ENCODE data around the gene CCDC182.

CCDC182 gene

GRCh38 chr17:57756951-57757350 lies 11.9 kb upstream of the CCDC182 start:
- no peak for DNase-seq (ENCODE audit: low read depth in 2 of 2)

GRCh38 chr17:57755480-57756070 lies 10.5 kb upstream of the CCDC182 start:
- no peak for DNase-seq (ENCODE audit: low read depth in 2 of 2)

- DNase-seq (ENCODE audit: low read depth in 2 of 2) = no peak
Measured at GRCh38 chr17:57752031-57752905, 7.2 kb upstream of the CCDC182 start.

- no peak for DNase-seq (ENCODE audit: low read depth in 2 of 2)
Measured at GRCh38 chr17:57751348-57751971, 6.4 kb upstream of the CCDC182 start.

- DNase-seq (ENCODE audit: low read depth in 2 of 2) = no peak
Measured at GRCh38 chr17:57750895-57751294, 5.8 kb upstream of the CCDC182 start.

GRCh38 chr17:57750109-57750871 lies 5.2 kb upstream of the CCDC182 start:
- DNase-seq (ENCODE audit: low read depth in 2 of 2) = no peak

GRCh38 chr17:57749701-57750100 lies 4.6 kb upstream of the CCDC182 start:
- no peak for DNase-seq (ENCODE audit: low read depth in 2 of 2)

- peak; percentile 5 to 9 for DNase-seq (ENCODE audit: low read depth in 2 of 2)
Measured at GRCh38 chr17:57747221-57748017, 2.3 kb upstream of the CCDC182 start.

- no peak for DNase-seq (ENCODE audit: low read depth in 2 of 2)
Measured at GRCh38 chr17:57746221-57746620, 1.1 kb upstream of the CCDC182 start.

- DNase-seq (ENCODE audit: low read depth in 2 of 2) = no peak
Measured at GRCh38 chr17:57744195-57745170, 616 bp downstream of the CCDC182 start.

GRCh38 chr17:57740235-57740528 lies 4.9 kb downstream of the CCDC182 start:
- no peak for DNase-seq (ENCODE audit: low read depth in 2 of 2)

- DNase-seq (ENCODE audit: low read depth in 2 of 2) = no peak
Measured at GRCh38 chr17:57739402-57740234, 5.5 kb downstream of the CCDC182 start.

GRCh38 chr17:57737450-57737849 lies 7.6 kb downstream of the CCDC182 start:
- DNase-seq (ENCODE audit: low read depth in 2 of 2) = no peak

GRCh38 chr17:57735707-57736106 lies 9.4 kb downstream of the CCDC182 start:
- no peak for DNase-seq (ENCODE audit: low read depth in 2 of 2)

GRCh38 chr17:57735230-57735629 lies 9.9 kb downstream of the CCDC182 start:
- DNase-seq (ENCODE audit: low read depth in 2 of 2) = no peak

- DNase-seq (ENCODE audit: low read depth in 2 of 2) = no peak
Measured at GRCh38 chr17:57733085-57733484, 12.0 kb downstream of the CCDC182 start.

GRCh38 chr17:57732062-57732461 lies 13.0 kb downstream of the CCDC182 start:
- DNase-seq (ENCODE audit: low read depth in 2 of 2) = no peak

- DNase-seq (ENCODE audit: low read depth in 2 of 2) = no peak
Measured at GRCh38 chr17:57730026-57730701, 14.9 kb downstream of the CCDC182 start.
